Glutamatergic neuron (in vitro differentiated cells): ENCODE results near the gene LIPC. TPM values are rescaled to one million over a fixed set of nuclear protein-coding genes. Genes with fewer than 3 reads are reported as not detected.

Experiments
- DNase-seq: peaks from one replicate; pipeline ENCODE4 v3.0.0; 2022
- H3K27ac Mint-ChIP-seq: one replicate; pipeline ENCODE4 v1.8.0; 2020; ENCODE audit warnings: mild to moderate bottlenecking, mixed read lengths, inconsistent platforms; ENCODE audit not compliant: unreplicated experiment
- H3K27me3 Mint-ChIP-seq: one replicate; pipeline ENCODE4 v1.8.0; 2020; ENCODE audit warnings: mild to moderate bottlenecking, moderate library complexity, mixed read lengths, inconsistent platforms; ENCODE audit not compliant: unreplicated experiment
- H3K36me3 Mint-ChIP-seq: one replicate; pipeline ENCODE4 v1.8.0; 2020; ENCODE audit warnings: mild to moderate bottlenecking, mixed read lengths, inconsistent platforms; ENCODE audit not compliant: unreplicated experiment
- H3K4me1 Mint-ChIP-seq: one replicate; pipeline ENCODE4 v1.8.0; 2020; ENCODE audit warnings: mild to moderate bottlenecking, low read depth, mixed read lengths, inconsistent platforms; ENCODE audit not compliant: unreplicated experiment
- H3K4me3 Mint-ChIP-seq: one replicate; pipeline ENCODE4 v1.8.0; 2020; ENCODE audit warnings: mild to moderate bottlenecking, mixed read lengths, inconsistent platforms; ENCODE audit not compliant: unreplicated experiment
- H3K9me3 Mint-ChIP-seq: one replicate; pipeline ENCODE4 v1.8.0; 2020; ENCODE audit warnings: mild to moderate bottlenecking, moderate library complexity, mixed read lengths, inconsistent platforms; ENCODE audit not compliant: unreplicated experiment
- CTCF ChIP-seq: fragments of 200-600 bp; sonication (generic); IDR thresholded peaks from one replicate; pipeline ENCODE4 v1.5.0; 2021; ENCODE audit not compliant: partially characterized antibody, unreplicated experiment
- total RNA-seq: library from RNA; stranded (reverse); fragmentation: NEBNext Ultra II Directional; extraction: Animal tissue kit (Norgen Biotek cat#: 25700); gene quantifications from one replicate; pipeline ENCODE4 v1.2.1, GENCODE V29; 2021; ENCODE audit not compliant: unreplicated experiment

LIPC gene
- total RNA-seq, 1 donor from 2014 or later, result not detected

GRCh38 chr15:58549013-58549784 lies 117.4 kb downstream of the LIPC start:
- TF ChIP-seq CTCF, result no peak
- Mint-ChIP-seq H3K27ac (no peak overlapping the region), H3K9me3 (peaks cover 5% of the 10 kb centered on the region), H3K27me3 (peaks cover 4% of the 10 kb centered on the region), H3K36me3 (no peaks in the 10 kb centered on the region), H3K4me3 (no peak overlapping the region), H3K4me1 (peaks cover 20% of the 10 kb centered on the region)
- no peak for DNase-seq

- no peak for DNase-seq
- H3K27me3 Mint-ChIP-seq, result peaks cover 5% of the 10 kb centered on the region
- no peak overlapping the region for H3K27ac Mint-ChIP-seq
- no peak overlapping the region for H3K4me3 Mint-ChIP-seq
- TF ChIP-seq CTCF, result no peak
- peaks cover 5% of the 10 kb centered on the region for H3K9me3 Mint-ChIP-seq
- H3K36me3 Mint-ChIP-seq, result no peaks in the 10 kb centered on the region
- H3K4me1 Mint-ChIP-seq, result peaks cover 20% of the 10 kb centered on the region
Measured at GRCh38 chr15:58549785-58550074, 117.9 kb downstream of the LIPC start.

- Mint-ChIP-seq H3K36me3 (no peaks in the 10 kb centered on the region), H3K4me3 (no peak overlapping the region), H3K9me3 (peaks cover 9% of the 10 kb centered on the region), H3K27ac (no peak overlapping the region), H3K27me3 (peaks cover 4% of the 10 kb centered on the region), H3K4me1 (peaks cover 31% of the 10 kb centered on the region)
- TF ChIP-seq CTCF, result no peak
- DNase-seq, result no peak
Measured at GRCh38 chr15:58551084-58551763, 119.4 kb downstream of the LIPC start.

- H3K27me3 Mint-ChIP-seq, result peaks cover 4% of the 10 kb centered on the region
Measured at GRCh38 chr15:58551764-58552504, 120.1 kb downstream of the LIPC start.

More at GRCh38 chr15:58551764-58552504, 120.1 kb downstream of the LIPC start:
- no peak for DNase-seq
- no peaks in the 10 kb centered on the region for H3K36me3 Mint-ChIP-seq
- peaks cover 33% of the 10 kb centered on the region for H3K4me1 Mint-ChIP-seq
- no peak for TF ChIP-seq CTCF
- no peak overlapping the region for H3K27ac Mint-ChIP-seq
- no peak overlapping the region for H3K4me3 Mint-ChIP-seq
- H3K9me3 Mint-ChIP-seq, result peaks cover 9% of the 10 kb centered on the region
